Cerebellar cortex (tissue), 1 donor: ENCODE measurements around the gene DMD.

Experiments used
- DNase-seq: peaks from one replicate; pipeline ENCODE4 v3.0.0-alpha.2; 2015; ENCODE audit warnings: low spot score

Gene DMD

GRCh38 chrX:31110657-31111056, 2100.7 kb downstream of the DMD start:
- DNase-seq = no peak

GRCh38 chrX:31099536-31100090, 2111.7 kb downstream of the DMD start:
- DNase-seq = no peak

DNA sequence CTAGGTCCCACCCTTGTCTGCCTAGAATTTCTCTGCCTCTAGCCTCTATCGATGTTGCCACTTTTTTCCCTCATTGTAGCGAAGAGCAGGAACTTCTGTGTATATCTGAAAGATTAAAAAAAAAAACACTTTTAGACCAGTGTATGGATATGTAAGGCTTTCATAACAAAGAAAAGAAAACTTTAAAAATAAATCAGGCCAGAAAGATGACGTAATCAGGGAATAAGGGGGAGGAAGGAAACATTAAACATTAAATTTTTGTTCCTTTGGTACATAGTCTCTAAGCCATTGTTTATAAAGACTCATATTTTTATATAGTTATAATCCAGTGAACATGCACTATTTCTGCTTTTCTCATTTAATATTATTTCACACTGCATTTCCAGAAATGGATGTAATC, 2113.3 kb downstream of the DMD start:
- DNase-seq = no peak

GRCh38 chrX:31093639-31093975, 2117.7 kb downstream of the DMD start:
- no peak for DNase-seq

- DNase-seq = no peak
Measured at GRCh38 chrX:31092970-31093638, 2118.2 kb downstream of the DMD start.

DNA sequence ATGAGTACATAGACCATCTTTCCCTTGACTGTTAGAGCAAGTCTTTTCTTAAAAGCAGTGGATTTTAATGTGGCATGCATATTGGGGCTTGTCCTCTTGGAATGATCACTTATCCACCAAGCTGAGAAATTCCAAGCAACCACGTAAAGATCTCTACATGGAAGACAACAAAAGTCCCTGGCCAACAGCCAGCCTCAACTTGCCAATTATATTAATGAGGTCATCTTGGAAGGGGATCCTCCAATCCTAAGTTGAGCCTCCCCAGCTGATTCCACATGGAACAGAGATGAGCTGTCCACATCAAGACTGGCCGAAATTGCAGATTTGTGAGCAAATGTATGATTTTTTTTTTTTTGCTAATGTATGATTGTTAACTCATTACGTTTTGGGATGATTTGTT, 2118.9 kb downstream of the DMD start:
- no peak for DNase-seq

DNA sequence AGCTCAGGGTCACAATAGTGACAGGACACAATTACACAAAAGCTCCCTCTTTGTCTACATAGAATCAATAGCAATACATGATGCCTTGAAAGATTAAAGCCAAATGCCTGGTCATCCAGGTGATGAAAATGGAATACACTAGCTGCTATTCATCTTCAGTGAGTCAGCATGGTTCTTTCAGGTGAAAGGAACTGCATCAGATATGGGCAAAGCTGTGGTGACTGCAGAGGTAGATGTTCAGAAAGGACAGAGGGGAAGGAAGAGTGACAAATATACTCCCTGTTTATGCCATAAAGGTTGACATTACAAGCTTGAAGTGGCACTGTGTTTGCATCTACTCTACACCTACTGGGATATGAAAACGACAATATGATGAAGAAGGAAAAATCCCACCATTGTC, 2119.5 kb downstream of the DMD start:
- DNase-seq = no peak

- DNase-seq = no peak
Measured at GRCh38 chrX:31074522-31074921, 2136.8 kb downstream of the DMD start.

DNA sequence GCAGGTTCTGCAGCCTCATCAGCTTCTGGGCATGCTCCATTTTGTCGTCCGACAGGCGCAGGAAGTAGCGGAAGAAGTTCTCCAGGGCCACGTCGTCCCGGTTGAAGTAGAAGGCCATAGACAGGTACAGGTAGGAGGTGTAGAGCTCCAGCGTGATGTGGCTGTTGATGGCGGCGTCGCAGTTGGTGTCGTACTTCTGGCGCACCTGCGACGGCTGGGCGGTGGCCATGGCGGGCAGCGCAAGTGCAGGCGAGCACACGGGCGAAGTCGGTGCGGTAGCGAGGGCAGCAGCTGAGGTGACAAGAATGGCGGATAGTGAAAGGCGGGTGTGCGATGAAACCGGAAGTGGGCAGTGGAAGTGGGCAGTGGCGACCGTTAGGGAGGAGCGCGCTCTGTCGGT, 2139.6 kb downstream of the DMD start, which contains the start of gene FTHL17:
TSS of gene FTHL17 (minus strand) at position 317 of the 400 bp plus-strand sequence. CDS start at position 229, 88 bp downstream.
- DNase-seq = no peak

DNA sequence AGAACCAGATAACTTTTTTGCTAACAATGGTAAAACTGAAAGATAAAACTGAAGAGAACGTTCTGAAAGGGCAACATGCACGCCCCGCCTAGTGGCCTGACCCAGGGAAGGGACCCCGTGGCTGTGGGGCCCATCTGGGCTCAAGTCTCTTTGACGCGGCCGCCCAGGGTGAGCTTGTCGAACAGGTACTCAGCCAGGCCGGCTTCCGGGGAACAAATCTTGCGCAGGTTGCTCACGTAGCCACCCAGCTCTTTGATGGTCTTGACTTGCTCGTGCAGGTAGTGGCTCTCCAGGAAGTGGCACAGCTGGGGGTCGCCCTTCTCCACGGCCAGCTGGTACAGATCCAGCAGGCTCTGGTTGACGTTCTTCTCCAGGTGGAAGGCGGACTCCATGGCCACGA, 2140.1 kb downstream of the DMD start:
- DNase-seq = no peak

DNA sequence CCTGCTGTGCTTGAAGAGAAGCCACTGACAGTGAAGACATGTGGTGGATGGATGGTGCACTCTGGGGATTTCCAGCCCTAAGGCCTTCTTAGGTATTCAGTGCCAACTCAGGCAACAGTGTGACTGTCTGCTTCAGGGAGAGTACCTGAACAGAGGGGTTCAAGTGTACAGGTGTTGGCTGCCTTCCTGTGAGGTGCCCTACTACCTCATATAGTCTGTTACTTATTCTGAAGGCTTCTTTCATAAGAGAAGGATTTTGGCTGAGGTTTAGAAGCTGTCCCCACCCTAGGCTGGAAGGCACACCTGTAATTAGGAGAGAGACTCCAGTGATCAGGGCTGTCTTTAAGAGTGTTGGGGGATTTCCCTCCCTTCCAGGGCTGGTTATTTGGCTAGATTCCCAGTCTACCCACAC, 2141.3 kb downstream of the DMD start:
- DNase-seq = no peak
